HG03575 (cell line): ENCODE results near the gene FPR3.
"Not testable (repeated sequence)": the region's sequence is repeated elsewhere in the genome, so short reads cannot be mapped to it uniquely, and the experiment has no call there.

ENCODE experiments used
- ATAC-seq: cut with Tn5 transposase; IDR thresholded peaks from one replicate; pipeline ENCODE4 v1.9.1; 2021; ENCODE audit not compliant: unreplicated experiment, insufficient number of reproducible peaks, low FRiP score; ENCODE audit errors: extremely low read depth

Gene FPR3

DNA sequence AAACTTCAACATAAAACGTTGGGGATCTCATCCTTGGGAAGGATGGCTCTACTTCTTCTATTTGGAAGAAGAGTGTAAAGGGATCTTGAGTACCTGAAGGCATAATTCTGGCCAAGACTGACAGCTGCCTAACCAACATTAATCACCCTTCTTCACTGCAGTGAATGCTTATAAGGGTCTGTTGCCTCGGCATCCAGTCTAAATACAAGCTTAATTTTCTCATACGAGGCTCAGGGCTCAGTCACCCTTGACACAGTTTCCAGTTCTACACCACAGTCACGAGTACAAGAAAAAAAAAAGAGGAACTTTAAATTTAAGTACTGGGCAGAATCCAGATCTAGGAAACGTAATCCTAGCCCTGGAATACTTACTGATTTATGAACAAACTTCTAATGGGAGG lies 9.0 kb downstream of the FPR3 start:
- no peak for ATAC-seq

- ATAC-seq, result not testable (repeated sequence)
Measured at GRCh38 chr19:51804789-51805188, 9.8 kb downstream of the FPR3 start.

- ATAC-seq, result not testable (repeated sequence)
Measured at GRCh38 chr19:51805396-51805795, 10.4 kb downstream of the FPR3 start.

DNA sequence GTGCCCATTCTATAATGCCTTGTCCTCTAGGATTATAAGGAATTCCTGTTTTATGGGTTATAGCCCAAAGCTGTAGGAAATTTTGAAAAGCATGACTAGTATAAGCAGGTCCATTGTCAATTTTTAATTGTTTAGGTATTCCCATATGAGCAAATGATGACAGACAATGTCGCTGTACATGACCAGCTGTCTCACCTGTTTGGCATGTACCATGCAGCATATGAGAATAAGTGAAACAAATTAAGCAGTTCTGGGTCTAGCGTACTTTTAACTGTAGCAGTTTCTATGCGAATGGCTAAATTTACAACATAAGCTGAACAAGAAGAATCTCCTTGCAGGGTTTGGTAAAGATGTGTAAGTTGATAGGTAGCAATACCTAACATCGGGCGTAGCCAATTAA lies 11.6 kb downstream of the FPR3 start:
- ATAC-seq, result not testable (repeated sequence)

DNA sequence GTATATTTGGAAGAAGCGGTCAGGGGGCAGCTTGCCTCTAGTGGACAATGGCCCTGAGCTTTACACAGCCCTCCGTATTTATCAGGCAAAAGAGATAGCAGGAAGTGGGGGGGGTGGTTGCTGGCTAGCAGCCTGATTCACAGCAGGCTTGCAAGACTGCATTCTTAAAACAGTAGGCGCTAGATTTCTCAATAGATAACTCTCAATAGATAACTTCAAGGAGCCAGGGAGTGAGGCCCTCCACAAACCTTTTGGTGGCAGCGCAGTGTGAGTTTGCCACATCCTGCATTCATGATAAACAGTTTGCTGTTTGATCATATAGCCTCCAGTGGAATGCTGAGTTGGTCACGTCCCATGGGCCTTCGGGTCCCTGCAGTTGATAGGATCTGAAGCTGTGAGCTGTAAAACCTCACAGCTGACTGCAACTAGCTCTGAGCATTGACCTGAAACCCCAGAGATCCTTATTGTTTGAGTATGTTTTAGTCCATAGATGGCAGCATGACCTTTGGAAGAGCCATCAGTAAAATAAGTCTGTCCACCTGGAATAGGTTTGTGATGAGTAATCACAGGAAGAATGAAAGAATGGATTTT lies 12.2 kb downstream of the FPR3 start:
- ATAC-seq, result no peak

DNA sequence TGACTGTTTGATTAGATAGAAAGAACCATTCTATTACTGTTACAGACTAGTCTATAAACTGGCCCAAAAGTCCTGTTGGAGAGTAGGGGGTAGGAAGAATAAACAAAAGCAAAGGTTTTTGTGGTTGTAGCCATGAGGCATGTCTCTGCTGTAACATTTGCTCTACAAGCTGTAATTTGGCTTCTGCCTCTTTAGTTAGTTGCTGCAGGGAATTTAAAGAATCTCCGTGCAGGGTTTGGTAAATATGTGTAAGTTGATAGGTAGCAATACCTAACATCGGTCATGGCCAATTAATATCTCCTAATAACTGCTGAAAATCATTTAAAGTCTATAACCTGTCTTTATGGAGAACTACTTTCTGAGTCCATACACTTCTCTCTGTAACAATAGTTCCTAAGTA lies 13.0 kb downstream of the FPR3 start:
- ATAC-seq, result no peak

GRCh38 chr19:51808333-51808986 lies 13.5 kb downstream of the FPR3 start:
- ATAC-seq, result no peak

DNA sequence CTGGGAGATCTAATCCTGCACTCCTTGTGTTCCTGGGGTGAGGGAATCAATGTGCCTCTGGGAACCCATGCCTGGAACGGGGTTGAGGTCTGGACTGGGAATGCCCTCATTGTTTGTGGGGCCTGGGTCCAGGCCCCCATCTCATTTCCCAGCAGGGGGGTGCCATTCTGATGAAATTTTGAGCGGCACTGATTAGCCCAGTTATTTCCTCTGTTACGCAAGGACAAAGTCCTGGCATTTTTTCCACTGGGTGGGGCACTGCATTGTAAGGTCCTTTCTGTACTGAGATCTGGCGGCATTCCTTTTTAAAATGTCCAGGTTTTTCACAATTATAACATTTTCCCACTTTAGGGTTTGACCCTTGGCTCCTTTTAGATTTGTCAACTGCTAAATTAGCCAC lies 14.8 kb downstream of the FPR3 start:
- no peak for ATAC-seq

- ATAC-seq, result no peak
Measured at GRCh38 chr19:51810223-51810622, 15.3 kb downstream of the FPR3 start.

- no peak for ATAC-seq
Measured at GRCh38 chr19:51811344-51811743, 16.4 kb downstream of the FPR3 start.

DNA sequence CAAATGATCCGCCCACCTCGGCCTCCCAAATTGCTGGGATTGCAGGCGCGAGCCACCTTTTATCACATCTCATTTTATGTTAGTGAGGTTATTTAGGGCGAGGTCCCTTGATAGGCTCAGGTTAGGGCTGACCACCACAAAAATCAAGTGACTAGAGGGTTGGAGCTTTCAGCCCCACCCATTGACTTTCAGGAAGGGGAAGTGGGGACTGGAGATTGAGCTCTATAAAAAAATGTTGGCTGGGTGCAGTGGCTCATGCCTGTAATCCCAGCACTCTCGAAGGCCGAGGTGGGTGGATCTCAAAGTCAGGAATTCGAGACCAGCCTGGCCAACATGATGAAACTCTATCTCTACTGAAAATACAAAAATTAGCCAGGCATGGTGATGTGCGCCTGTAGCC lies 20.1 kb downstream of the FPR3 start:
- no peak for ATAC-seq

GRCh38 chr19:51816711-51817110 lies 21.8 kb downstream of the FPR3 start:
- no peak for ATAC-seq

DNA sequence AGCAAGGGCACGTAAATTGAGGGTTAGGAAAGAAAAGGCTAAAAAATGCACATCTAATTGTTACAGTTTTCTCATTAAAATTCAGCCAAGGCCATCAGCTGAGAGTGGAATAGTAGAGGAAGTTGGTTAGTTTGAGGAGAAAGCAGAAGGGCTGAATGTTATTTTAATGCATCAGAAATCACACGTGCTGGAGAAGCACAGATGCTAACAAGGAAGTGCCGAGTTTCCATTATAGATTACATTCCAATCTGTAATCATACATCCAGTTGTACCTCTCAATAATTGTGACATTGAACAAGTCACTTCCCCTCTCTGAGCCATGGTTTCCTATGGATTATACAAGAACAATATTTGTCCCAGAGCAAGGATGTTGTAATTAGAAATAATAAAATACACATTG lies 25.1 kb downstream of the FPR3 start:
- no peak for ATAC-seq

DNA sequence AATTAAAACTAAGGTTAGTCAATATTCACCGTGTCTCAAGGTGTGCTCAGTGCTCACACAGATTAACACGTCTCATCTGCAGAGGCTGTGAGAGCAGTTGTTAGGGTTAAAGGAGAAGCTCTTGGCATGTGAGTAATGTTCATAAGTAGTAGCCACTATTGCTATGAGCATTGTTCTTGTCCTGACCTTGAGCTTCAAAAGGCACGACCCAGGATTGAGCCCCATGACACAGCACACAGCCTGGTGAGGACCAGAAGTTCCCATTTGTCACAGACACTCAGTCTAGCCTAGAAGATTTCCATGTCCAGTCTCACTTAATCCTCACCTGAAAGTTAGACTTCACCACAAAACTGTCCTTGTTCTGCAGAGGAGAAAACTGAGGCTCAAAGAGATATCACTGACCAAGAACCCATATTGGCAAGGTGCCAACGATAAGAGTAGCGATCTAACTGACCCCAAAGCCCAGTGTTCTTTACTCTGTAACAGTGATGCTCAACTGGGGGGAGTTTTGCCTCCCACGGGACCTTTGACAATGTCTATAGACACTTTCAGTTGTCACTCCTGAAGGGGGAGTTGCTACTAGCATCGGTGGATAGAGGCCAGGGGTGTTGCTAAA lies 26.0 kb downstream of the FPR3 start:
- ATAC-seq, result no peak

DNA sequence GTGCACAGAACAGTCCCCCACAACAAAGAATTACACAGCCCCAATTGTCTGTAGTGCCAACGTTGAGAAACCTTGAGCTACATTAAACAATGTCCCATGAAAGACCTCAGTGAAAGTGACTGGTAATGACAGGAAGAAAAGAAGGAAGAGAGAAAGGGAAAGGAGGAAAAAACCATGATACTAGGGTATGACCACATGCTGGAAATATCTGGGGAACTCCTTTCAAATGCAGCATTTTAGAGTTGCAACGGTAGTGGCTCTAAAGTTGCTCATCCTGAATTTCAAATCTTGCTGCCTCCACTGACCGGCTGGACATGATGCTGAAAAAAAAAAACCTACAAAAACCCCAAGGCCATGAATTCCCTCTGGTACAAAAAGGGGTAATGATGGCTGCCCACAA lies 26.5 kb downstream of the FPR3 start:
- ATAC-seq, result no peak

DNA sequence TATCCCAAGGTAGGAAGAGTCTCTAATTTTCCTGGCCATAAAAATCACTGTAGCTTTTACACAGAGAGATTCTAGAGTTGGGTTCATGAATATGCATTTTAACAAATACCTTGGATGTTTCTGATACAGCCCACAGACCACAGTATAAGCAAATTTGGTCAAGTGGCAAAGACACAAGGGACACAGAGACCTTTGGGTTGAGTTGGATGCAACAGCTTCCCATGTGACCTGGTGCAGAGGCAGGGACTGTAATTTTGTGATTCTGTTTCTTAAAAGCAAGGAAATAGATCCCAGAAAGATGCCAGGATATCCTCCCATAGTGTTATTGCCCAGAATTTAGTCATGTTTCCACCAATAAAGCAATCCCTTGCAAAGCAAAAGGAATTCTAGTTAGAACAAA lies 27.0 kb downstream of the FPR3 start:
- ATAC-seq, result no peak

- no peak for ATAC-seq
Measured at GRCh38 chr19:51822325-51822724, 27.4 kb downstream of the FPR3 start.

DNA sequence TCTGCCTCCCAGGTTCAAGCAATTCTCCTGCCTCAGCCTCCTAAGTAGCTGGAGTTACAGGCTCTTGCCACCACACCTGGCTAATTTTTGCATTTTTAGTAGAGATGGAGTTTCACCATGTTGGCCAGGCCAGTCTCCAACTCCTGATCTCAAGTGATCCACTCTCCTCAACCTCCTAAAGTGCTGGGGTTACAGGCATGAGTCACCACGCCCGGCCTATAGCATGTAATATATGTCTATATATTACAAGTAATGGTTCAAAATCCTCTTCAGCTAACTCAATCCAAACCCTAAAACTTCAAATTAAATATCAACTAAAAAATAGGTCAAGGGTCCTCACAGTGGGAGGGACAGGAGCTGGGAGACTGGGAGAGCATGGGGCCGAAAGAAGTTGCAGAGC lies 28.0 kb downstream of the FPR3 start:
- ATAC-seq, result no peak

GRCh38 chr19:51824281-51825005 lies 29.5 kb downstream of the FPR3 start:
- ATAC-seq, result no peak

GRCh38 chr19:51830274-51830673 lies 35.3 kb downstream of the FPR3 start:
- no peak for ATAC-seq
